ENCODE results near the gene MESD. TPM values are rescaled to one million over a fixed set of nuclear protein-coding genes. Genes with fewer than 3 reads are reported as not detected.

Gene MESD
- polyA plus RNA-seq, 1 experiment, result 11.0 TPM

DNA sequence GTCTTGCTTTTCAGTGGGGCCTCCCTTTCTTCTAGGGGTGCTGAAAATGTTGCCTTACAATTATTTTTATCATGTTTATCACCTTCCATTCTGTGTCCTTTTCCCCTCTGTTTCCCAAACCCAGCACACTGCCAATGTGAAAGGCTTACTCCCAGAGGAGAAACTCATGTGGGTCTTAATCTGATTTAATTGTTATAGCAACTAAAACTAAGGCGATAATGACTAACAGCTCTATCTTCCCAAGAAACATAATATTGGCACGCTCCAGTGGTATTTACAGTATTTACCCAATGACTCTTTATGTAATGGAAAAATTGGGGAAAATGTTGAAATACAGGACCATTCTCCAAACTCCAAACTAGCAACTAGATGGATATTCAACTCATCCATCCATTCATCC, 58.4 kb downstream of the MESD start:
- Histone ChIP-seq H3K27me3 (ENCODE audit: control insufficient read depth, insufficient read depth, low read length) (no peaks in the 10 kb centered on the region), H3K4me3 (ENCODE audit: low read depth, low read length) (no peak overlapping the region), H3K36me3 (ENCODE audit: control insufficient read depth, insufficient read depth, low read length) (peaks cover 69% of the 10 kb centered on the region)
- DNase-seq (ENCODE audit: low read depth), result no peak
- POLR2A ChIA-PET, result no interaction called here
- CTCF ChIA-PET, result no interaction called here
- TF ChIP-seq, protein P1, sequence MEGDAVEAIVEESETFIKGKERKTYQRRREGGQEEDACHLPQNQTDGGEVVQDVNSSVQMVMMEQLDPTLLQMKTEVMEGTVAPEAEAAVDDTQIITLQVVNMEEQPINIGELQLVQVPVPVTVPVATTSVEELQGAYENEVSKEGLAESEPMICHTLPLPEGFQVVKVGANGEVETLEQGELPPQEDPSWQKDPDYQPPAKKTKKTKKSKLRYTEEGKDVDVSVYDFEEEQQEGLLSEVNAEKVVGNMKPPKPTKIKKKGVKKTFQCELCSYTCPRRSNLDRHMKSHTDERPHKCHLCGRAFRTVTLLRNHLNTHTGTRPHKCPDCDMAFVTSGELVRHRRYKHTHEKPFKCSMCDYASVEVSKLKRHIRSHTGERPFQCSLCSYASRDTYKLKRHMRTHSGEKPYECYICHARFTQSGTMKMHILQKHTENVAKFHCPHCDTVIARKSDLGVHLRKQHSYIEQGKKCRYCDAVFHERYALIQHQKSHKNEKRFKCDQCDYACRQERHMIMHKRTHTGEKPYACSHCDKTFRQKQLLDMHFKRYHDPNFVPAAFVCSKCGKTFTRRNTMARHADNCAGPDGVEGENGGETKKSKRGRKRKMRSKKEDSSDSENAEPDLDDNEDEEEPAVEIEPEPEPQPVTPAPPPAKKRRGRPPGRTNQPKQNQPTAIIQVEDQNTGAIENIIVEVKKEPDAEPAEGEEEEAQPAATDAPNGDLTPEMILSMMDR (IDR thresholded peaks at IDR 0.05; ENCODE audit: insufficient read depth, low read depth, low read length), result no peak

DNA sequence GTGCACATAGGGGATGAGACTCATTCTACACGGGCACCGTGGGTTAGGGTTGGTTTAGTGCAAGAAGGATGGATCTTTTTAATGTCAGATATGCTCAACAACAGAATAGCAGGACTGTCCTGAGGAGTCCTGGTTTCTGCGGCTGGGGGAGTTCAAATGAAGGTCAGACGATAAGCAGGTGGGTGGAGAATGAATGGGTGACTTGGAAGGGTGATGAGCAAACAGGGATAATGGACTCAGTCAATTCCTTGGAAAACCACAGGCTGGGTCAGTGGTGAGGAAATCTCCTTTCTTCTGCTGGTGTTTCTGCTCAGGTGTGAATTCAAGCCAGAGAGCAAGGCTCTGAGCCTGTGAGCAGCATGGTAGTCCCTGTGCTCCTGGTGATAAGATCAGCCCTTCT, 59.9 kb downstream of the MESD start:
- ChIA-PET POLR2A (no interaction called here), CTCF (no interaction called here)
- Histone ChIP-seq H3K27me3 (ENCODE audit: control insufficient read depth, insufficient read depth, low read length) (no peaks in the 10 kb centered on the region), H3K36me3 (ENCODE audit: control insufficient read depth, insufficient read depth, low read length) (peaks cover 74% of the 10 kb centered on the region), H3K4me3 (ENCODE audit: low read depth, low read length) (no peak overlapping the region)
- no peak for DNase-seq (ENCODE audit: low read depth)
- TF ChIP-seq, protein P1 (IDR thresholded peaks at IDR 0.05; ENCODE audit: insufficient read depth, low read depth, low read length), result no peak

DNA sequence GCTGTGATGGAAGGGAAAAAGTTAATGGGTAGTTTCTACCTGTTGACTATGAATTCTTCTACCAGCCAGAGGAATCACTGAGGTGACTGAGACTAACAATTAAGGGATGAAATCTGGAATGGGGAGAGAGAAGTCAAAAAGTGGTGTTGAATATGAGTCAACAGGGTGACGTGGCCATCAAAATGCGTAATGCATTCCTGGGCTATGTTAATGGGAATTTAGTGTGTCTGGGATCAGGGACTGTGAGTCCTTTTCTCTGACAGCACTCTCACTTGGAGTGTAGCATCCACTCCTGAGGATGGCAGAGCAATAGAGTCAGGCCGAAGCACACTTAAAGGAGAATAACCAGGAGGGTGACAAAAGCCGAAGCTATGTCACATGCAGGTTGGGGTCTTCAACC, 60.4 kb downstream of the MESD start:
- peak; percentile 66 for DNase-seq (ENCODE audit: low read depth)
- TF ChIP-seq, protein P1 (IDR thresholded peaks at IDR 0.05; ENCODE audit: insufficient read depth, low read depth, low read length), result no peak
- no peaks in the 10 kb centered on the region for H3K27me3 ChIP-seq (ENCODE audit: control insufficient read depth, insufficient read depth, low read length)
- no peak overlapping the region for H3K4me3 ChIP-seq (ENCODE audit: low read depth, low read length)
- ChIA-PET POLR2A (no interaction called here), CTCF (no interaction called here)
- peaks cover 76% of the 10 kb centered on the region for H3K36me3 ChIP-seq (ENCODE audit: control insufficient read depth, insufficient read depth, low read length)

DNA sequence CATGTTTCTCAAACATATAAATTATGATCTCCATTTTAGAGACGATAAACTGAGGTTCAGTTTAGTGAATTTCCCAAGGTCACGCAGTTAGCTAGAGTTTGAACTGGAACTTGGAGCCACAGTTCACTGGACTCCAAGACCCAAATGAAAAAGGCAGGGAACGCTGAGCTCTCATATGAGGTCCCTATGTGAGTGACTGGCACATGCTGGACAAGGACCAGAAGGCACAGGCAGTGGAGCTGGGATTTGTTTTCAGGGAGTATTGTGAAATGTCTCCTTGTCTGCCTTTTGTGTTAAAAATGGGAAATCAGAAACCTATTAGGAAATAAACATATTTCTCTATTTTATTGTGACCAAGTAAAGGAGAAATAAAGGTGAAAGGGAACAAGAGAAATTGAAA, 63.5 kb downstream of the MESD start:
- Histone ChIP-seq H3K36me3 (ENCODE audit: control insufficient read depth, insufficient read depth, low read length) (peaks cover 86% of the 10 kb centered on the region), H3K27me3 (ENCODE audit: control insufficient read depth, insufficient read depth, low read length) (no peaks in the 10 kb centered on the region), H3K4me3 (ENCODE audit: low read depth, low read length) (no peak overlapping the region)
- ChIA-PET CTCF (no interaction called here), POLR2A (no interaction called here)
- no peak for DNase-seq (ENCODE audit: low read depth)
- TF ChIP-seq, protein P1 (IDR thresholded peaks at IDR 0.05; ENCODE audit: insufficient read depth, low read depth, low read length), result no peak

DNA sequence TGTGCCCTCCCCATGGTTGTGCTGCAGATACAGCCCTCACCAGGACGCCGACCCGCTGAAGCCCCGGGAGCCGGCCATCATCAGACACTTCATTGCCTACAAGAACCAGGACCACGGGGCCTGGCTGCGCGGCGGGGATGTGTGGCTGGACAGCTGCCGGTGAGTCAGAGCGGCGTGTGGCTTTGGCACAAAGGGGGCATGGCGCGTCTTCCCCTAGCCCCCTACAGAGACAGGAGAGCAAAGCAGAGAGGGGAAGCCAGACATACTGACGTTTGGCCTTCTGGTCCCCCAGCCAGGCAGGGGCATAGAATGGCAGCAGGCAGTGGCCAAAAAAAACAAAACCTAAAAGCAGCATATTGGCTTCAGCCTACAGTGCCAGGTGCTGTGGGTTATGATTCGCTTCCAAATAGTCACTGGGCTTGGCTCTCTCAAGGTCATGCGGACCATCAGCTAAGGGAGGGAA, 64.0 kb downstream of the MESD start:
- POLR2A ChIA-PET, result interaction anchor here (0.5 kb wide), 1 partner anchor 14 kb away, joined by 21 read pairs; no protein-coding TSS in a partner anchor
- Histone ChIP-seq H3K27me3 (ENCODE audit: control insufficient read depth, insufficient read depth, low read length) (no peaks in the 10 kb centered on the region), H3K36me3 (ENCODE audit: control insufficient read depth, insufficient read depth, low read length) (peaks cover 86% of the 10 kb centered on the region), H3K4me3 (ENCODE audit: low read depth, low read length) (no peak overlapping the region)
- CTCF ChIA-PET, result no interaction called here
- TF ChIP-seq, protein P1 (IDR thresholded peaks at IDR 0.05; ENCODE audit: insufficient read depth, low read depth, low read length), result no peak
- no peak for DNase-seq (ENCODE audit: low read depth)

Data from BJ (cell line).